SH-SY5Y (cell line): ENCODE results near the gene MRGPRF.

ENCODE experiments used
- GATA2 ChIP-seq: IDR thresholded peaks from 2 replicates; pipeline ENCODE4 v1.6.1; 2011; ENCODE audit warnings: mild to moderate bottlenecking, low read depth, low read length
- GATA3 ChIP-seq: IDR thresholded peaks from 2 replicates; pipeline ENCODE4 v1.6.1; 2011; ENCODE audit warnings: low read depth, mild to moderate bottlenecking, low read length, moderate library complexity

MRGPRF gene

DNA sequence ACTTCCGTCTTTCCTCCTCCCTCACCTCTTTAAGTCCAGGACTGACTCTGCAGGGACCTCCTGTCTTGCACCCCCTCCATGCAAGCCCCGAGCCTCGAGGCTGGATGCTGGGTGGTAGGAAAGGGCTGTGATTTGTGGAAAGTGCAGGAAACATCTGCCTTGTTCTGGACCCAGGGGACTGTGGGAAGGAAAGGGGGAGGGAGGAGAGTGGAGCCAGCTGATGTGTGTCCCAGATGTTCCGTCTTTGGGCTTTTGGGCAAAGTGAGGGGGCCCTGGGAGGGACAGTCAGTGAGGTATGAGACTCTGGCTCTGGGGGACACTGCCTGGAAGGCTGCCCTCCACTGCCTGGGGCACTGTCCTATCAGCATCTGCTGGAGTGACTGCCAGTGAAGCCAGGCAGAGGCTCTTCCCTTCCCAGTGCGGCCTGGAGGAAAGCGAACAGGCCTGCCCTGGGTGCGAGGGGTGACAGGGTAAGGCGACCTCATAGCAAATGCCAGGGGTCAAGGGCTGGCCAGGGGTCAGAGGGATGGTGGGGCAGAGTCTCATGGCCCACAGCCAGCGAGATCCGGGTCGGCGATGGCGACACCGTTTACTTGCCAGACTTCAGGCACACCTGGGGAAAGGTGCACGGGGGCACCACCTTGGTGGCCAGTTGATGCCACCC, 34.0 kb downstream of the MRGPRF start:
- TF ChIP-seq GATA3 (no peak), GATA2 (no peak)

- TF ChIP-seq GATA3, result no peak
Observed at GRCh38 chr11:68978626-68978930, 34.5 kb downstream of the MRGPRF start.

DNA sequence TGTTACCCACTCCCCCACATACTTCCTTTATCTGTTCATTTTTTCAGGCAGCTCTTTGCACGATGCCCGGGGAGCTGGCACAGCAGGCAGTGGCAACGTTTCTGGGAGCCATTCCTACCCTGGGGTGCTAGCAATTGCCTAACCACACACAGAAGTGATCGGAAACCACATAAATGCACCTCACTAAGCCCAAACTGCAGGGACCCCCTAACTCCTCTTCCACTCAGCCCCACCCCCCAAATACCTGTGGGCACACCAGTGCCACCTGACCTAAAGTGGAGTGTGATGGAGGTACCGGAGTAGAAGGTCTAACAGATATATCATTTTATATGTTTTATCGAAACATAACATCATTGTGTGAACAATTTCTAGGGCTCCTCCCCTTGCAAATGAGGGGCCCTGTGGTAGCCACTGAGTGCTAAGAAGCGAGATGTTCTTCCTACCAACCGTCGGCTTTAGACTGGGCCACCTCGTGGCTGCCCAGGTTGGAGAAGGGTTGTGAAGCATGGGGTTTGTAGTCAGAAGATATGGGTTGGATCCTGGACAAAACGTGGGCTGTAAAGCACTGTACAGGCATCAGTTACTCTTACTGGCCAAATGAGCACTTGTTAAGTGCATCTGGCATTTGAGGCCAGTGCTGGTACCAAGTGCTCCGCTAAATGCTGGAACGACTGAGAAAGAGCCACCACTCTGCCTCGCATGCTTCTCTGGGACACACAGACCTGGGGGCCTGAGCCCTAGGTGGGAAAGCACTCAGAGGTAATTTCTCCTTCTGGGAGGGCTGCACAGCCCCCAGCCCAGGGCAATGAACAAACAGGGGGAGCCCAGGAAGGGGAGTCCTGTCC, 35.0 kb downstream of the MRGPRF start:
- TF ChIP-seq GATA2 (no peak), GATA3 (no peak)

DNA sequence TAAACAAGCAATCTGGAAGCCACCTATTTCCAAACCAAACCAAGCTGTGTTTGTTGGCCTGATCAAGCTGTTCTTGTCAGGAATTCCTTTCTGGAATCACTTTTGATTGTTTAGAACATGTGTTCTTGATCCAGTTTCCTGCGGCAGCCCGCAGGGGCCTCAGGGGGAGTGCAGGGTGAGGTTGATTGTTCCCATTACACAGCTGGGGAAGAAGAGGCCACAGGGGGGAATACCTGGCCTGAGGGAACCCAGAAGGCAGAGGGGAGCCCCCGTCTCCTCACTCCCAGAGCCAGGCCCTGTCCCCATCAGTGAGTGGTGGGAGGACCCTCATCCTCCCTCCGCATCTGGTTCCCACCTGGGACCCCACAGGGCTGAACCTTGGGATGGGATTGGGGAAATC, 36.5 kb downstream of the MRGPRF start:
- TF ChIP-seq GATA3 (no peak), GATA2 (no peak)

DNA sequence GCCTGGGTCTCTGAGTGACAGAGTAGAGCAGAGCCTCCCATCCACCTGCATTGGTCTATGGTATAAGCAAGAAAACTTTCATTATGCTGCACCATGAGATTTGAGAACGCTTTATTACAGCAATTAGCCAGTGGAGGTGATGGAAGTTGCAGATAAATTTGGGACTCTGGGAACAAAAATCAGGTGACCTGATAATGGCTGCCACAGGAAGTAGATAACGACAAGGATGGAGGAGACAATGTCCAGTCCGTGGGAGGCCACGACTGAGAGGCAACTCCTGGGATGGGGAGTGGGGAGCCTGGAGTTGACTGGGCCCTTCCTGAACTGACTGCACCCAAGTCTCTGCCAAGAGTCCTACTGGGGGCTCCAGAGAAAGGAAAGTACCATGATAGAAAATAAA, 37.0 kb downstream of the MRGPRF start:
- TF ChIP-seq GATA2 (no peak), GATA3 (no peak)

GRCh38 chr11:68974421-68975194, 38.4 kb downstream of the MRGPRF start:
- TF ChIP-seq GATA3 (no peak), GATA2 (no peak)

DNA sequence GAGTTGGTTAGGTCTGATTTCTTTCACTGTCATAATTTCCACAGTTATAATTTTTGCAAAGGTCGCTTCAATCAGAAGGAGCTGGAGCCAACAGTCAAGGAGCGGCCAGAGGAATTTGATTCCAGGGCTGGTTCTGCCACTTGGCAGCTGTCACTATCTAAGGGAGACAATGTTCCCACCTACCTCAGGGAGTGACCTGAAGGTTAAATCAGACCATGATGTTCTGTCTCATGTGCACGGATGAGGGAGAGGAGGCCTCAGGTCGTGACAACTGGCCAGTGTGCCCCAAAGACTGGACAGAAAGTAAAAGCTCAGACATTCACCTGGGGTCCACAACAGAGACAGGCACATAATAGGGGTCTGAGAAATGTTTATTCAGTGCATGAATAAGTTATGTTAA, 39.8 kb downstream of the MRGPRF start:
- TF ChIP-seq GATA3 (no peak), GATA2 (no peak)

- TF ChIP-seq GATA2 (no peak), GATA3 (no peak)
Observed at GRCh38 chr11:68970921-68971636, 42.0 kb downstream of the MRGPRF start.

DNA sequence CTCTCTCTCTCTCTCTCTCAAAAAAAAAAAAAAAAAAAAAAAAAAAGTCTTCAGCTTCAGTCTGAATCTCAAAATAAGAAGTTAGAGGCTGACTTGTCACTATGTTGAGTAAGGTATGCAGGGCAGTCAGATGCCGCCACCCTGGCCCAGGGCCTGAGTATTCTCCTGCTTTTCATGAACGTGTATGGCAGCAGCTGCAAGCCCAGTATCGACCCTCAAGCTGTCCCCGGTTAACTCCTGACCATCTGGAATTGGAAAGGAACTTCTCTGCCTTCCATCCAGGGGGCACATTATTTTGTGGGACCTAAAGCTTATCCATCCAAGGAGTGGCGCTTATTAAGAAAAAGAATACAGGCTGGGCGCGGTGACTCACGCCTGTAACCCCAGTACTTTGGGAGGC, 43.7 kb downstream of the MRGPRF start:
- TF ChIP-seq GATA2, result no peak

GRCh38 chr11:68968306-68969250, 44.5 kb downstream of the MRGPRF start:
- TF ChIP-seq GATA2 (no peak), GATA3 (no peak)

DNA sequence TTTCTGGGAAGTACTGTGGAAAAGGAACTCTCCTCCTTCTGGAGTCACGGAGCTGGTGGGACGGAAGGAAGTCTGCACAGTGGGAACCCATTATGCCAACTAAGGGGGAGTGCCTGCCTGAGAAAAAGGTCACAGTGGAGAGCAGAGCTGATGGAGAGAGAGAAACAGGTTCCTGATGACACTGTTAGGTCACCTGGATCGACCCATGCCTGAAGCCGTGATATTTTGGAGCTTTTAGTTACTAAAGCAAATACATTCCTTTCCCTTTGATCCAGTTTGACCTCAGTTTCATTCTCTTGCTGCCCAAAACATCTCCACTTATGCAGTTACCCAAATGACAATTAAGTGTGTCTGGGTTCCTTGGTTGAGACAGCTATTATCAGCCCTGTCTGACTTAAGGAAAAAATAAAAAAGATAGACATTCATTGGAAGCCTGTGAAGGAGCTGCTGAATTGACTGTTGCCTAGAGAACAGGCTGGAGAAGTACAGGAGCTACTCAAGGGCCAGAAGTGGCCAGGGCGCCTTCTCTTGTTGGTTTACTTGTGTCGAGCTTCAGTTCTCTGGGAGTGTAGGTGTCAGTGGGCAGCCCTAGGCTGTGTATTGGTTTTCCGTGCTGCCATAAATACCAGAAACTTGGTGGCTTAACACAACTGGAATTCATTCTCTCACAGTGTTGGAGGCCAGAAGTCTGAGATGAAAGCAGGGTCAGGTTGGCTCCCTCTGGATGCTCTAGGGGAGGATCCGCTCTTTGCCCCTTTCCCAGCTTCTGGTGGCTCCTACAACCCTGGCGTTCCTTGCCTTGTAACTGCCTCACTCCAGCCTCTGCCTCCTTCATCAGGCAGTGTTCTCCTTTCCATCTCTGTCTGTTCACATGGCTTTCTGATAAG, 45.9 kb downstream of the MRGPRF start:
- no peak for TF ChIP-seq GATA2
- no peak for TF ChIP-seq GATA3
